GM18505 (cell line): ENCODE measurements around the gene ERICH6B.

Experiments
- ATAC-seq: cut with Tn5 transposase; IDR thresholded peaks from one replicate; pipeline ENCODE4 v1.9.1; 2021; ENCODE audit not compliant: unreplicated experiment
- POLR2A ChIP-seq: IDR thresholded peaks from 4 replicates; pipeline ENCODE4 v1.6.1; 2011; ENCODE audit warnings: borderline replicate concordance; ENCODE audit not compliant: insufficient read depth, insufficient read length; ENCODE audit errors: extremely low read depth

ERICH6B gene

DNA sequence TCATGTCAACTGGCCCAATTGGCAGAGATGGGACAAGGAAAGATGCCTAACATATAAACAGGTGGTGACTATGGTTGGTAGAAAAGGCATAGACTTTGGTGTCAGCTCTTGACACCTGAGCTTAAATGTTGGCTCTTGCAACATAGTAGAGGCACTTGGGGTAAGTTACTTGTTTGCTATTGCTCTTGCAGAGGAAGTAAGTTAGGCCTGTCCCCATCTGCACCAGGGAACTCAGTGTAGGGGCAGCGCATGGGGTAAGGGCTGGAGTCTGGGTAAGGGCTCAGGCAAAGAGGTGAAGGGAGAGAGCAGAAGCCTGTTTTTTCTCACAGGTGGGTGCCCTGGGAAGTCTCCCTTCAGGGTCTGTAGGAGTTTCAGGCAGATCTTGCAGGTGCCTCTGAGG is 27.6 kb downstream of the ERICH6B start:
- TF ChIP-seq POLR2A = no peak
- no peak for ATAC-seq

DNA sequence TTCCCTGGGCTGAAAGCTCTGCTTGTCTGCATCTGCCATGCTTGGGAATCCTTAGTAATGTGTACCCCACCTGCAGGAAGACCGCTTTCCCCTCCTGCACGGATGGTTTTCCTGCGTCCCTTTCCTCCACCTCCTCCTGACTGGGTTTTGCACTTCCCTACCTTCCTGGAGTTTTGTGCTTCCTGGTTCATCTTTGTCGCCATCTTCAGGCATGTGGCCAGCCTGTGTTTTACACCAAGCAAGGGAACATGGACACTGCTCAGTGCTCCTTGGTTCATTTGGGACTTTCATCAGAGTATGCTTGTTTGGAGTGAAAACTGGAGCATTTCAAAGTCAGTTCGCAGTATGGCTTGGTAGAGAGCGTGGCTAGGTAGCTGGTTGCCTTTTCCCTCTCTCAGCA is 30.7 kb downstream of the ERICH6B start:
- ATAC-seq = no peak
- TF ChIP-seq POLR2A = no peak

DNA sequence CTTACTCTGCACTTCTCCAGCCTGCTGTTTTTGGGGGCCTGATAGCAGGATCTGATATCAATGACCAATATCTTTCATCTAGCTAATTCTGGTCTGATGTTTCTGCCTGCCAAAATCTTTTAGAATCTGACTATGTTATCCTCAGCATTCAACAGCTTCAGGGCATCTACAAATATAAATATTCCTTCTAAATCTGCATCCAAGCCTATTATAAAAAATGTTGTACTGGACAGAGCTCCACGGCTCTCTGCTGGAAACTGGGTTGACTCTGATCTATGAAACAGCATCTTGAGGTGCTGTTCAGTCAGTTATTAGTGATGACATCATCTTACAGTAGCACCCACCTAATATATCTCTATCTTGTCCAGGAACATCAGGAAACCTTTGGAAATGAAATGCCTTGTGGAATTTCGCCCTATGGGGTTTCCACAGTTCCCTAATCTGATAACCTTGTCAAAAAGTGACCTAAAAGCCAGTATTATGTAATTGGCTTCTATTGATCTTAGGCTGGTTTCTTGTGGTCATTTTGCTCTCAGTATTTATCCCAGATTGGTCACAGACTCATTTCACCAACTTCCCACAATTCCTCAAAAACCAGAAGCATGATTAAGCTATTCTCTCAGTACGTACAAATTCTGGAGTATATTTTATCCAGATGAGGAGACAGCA is 33.0 kb downstream of the ERICH6B start:
- ATAC-seq = no peak
- TF ChIP-seq POLR2A = no peak

DNA sequence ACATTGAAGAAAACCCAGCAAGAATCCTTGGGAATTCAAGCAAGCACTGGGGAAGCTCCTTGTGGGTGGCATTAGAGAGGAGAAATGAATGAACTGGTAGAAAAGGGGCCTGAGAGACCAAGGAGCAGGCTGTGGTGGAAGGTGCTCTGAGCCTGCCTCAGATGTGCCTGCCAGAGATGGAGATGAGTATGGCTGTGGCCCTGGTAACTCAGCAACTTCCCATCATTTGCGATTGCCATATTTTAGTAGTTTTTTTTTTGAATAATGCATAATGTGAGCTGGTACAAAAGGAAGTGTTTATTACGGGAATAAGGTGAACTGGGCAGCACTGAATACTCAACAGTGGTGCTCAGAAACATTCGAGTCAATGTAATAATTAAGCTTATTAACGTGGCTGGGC is 39.1 kb downstream of the ERICH6B start:
- ATAC-seq = no peak
- no peak for TF ChIP-seq POLR2A

DNA sequence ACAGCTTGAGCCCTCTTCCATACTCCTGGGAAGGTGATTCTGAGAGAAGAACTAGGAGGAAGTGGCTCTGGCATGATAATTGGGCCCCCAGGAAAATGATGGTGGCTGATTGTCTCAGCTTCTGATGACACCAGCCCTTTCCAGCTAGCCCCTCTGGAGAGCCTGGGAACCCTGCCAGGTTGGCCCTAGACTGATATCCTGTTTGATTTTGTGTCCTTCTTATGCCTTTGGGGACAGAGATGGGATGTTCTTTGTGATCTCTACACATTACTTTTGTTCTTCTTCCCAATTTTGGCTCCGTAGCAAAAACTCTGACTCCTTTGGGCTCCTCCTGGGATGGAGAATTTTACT is 39.7 kb downstream of the ERICH6B start:
- no peak for TF ChIP-seq POLR2A
- no peak for ATAC-seq

DNA sequence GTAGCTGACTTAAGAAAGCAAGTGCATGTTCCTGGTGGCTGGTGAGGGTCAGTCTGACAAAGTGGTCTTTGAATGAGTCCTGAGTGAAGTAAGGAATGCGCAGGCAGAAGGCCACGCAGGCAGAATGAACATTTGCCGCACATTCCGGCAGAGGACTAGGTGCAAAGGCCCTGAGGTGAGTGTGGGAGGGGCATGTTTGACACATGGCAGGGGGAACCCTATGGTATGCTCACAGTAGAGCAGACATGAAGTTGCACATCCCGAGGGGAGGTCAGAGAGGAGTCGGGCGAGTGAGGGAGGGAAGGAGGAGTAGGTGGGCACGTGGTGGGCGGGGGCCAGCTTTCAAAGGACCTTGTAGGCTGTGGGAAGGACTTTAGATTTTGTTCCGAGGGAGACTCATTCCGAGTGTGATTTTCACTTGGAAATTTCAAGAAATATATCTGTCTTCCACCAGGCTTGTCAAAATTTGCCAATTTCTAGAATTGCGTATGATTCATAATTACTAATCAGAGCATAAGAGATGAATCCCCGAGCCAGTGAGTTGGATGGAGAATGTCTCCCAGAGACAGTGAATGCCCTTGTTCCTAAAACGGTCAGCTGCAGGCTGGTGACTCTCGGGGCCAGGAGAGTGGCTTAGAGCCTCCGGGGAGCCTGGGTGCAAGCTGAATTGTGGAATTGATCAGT is 40.3 kb downstream of the ERICH6B start:
- no peak for TF ChIP-seq POLR2A
- no peak for ATAC-seq

DNA sequence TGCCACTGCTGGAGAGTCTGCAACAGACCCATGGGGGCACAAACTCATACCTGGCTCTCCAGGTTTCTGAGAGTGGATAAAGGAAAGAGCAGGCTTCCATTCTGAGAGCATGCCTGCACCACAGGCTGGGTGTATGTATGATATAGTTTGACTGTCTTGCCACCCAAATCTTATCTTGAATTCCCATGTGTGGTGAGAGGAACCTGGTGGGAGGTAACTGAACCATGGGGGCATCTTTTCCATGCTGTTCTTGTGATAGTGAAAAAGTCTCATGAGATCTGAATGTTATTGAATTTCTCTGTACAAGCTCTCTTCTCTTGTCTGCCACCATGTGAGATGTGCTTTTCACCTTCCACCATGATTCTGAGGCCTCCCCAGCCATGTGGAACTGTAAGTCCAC is 50.2 kb downstream of the ERICH6B start:
- no peak for ATAC-seq
- no peak for TF ChIP-seq POLR2A

DNA sequence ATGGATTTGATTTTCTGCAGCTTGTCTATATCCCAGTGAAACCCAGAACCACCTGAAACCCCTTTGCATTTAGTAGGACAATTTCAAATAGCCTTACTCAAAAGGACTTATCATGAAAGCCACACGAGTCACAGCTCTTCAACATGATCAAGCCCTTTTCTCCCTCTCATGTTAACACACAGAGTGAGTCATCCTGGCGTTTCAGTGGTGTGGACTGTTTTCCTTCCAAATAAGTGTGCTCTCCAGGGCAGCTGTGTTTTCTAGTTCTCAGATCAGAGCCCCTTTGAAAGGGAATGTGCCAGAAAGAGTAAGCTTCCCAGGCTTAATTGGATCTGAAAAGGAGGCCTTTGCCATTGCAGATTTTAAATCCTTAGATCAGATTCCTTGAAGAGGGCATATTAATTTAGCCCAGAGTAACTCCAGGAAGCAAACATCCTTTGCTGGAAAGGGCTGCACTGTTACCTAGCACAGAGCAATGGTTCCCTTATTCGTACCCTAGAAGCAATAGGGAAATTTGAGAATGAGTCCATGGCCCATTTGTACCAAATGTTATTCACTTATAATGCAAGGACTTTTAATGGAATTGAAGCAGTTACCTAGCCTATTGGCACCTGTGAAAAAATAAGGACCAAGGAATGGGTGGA is 51.3 kb downstream of the ERICH6B start:
- no peak for ATAC-seq
- TF ChIP-seq POLR2A = no peak

DNA sequence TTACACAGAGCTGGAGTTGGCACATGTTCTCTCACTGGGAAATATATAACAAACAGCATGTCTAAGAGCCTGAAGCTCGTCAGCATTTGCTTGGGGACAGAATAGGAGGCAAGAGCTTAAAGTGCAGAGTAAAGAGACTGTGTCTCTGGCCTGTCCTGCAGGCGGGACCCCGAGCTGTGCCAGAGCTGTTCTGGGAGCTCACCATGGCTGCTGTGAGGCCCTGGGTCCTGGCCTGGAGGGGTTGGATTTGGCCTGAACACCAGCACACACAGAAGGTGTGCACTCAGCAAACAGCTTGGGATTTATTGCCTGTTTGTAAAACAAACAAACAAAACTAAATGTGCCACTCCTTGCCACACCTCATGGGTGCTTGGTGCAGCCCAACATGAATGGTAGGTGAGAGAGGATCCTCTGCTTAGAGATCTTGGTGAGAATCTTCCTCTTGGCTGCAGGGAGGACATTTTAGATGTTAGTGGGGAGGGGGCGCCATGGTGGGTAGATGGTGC is 60.9 kb downstream of the ERICH6B start:
- ATAC-seq = no peak
- no peak for TF ChIP-seq POLR2A

DNA sequence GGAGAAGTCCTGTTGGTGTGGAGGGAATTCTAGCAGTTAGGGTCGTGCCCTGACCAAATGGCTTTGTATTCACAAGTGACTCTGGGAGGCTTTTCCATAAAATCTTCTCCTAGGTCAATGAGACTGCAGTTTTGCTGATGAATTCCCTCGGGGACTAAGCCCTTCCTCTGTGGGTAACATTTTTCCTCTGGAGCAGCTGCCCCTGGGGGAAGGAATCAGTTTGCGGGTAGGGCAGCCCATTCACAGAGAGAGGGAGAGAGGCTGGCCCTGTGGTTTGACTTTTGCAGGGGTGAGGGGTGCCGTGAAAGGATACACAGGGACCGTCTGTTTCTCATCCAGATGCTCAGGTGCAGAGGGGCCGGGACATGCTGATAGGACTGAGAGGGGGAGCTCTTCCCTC is 67.3 kb downstream of the ERICH6B start:
- no peak for ATAC-seq
- no peak for TF ChIP-seq POLR2A

DNA sequence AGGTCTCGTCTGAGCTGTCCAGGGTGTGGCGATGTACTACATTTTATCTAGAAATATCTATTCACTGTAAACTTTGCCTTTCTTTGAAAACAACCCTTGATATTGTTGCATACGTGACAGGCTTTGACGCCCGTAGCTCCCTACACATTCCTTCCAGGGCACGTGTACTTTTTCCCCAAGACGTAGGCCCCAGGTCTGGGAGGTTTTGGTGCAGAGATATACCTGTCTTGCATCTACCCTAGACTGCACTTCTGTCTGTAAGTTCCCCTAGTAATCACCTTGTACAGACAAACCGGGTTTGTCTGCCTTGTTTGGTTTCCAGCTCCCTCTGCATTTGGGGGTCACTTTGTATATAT is 69.2 kb downstream of the ERICH6B start:
- ATAC-seq = no peak
- no peak for TF ChIP-seq POLR2A

DNA sequence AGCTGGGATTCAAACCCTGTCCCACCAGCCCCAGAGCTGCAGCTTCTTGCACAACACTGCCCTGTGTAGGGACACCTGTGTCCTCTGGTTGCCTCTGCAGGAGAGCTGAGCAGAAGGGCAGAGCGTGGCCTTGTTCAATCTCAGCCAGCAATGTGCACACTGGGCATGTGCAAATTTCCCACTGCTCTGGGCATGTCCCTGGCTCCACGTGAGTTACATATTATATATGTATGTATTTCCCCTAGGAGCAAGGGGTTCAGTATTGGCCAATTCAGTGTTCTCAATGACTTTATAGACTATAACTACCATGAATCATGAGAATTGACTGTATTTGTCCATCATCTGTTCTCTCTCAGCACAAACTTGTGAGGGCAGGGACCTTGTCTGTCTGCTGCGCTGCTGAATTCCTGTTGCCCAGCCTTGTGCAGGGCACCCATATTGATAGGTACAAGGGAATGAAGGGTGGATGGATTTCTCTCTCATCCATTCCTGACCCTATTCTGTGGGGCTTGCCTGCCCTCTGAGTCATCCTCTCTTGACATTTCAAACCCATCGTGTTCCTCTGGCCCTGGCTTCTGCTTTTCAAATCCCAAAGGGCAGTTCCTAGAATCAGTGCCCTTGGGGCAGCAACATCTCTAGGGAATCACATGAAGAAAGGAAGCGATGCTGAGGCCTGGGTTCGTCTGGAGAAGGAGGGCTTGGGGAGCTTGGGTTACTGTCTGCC is 69.7 kb downstream of the ERICH6B start:
- TF ChIP-seq POLR2A = no peak
- ATAC-seq = no peak

DNA sequence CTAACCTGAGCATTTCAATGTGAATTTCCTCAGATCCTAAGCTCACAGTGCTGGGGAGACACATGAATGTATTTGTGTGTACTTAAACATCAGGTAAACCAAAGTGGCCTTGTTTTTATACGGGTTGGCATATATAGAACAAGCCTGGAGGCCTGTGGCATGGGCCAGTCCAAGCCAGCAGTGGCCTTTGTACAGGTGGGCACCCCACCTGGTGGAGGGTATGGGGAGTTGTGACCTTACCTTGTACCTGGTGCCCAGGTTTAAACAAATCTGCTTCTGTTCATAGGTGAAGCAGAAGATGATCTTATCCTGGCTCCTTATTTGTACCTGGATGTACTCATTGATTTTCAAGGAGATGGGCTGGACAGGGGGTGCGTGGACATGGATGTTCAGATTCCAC is 71.0 kb downstream of the ERICH6B start:
- TF ChIP-seq POLR2A = no peak

DNA sequence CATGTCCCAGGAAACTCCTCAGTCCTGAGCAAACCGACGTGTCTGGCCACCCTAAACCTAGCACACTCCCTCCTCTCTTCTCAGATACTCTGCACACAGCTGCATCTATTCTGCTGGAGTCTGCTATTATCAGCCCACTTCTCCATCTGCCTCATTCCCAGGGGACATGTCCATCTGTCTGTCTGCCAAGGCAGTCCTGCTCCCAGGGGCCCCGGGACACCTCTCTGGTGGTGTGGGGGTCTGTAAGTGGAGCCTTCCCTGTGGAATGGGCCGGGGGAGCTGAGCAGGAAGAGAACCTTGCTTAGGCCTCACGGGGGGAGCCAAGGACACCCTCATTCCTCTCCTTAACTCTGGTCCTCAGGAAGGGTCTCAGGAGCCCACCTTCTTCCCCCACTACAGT is 72.7 kb downstream of the ERICH6B start:
- no peak for ATAC-seq
- no peak for TF ChIP-seq POLR2A

More for the DNA sequence above, 71.0 kb downstream of the ERICH6B start:
- ATAC-seq = no peak

DNA sequence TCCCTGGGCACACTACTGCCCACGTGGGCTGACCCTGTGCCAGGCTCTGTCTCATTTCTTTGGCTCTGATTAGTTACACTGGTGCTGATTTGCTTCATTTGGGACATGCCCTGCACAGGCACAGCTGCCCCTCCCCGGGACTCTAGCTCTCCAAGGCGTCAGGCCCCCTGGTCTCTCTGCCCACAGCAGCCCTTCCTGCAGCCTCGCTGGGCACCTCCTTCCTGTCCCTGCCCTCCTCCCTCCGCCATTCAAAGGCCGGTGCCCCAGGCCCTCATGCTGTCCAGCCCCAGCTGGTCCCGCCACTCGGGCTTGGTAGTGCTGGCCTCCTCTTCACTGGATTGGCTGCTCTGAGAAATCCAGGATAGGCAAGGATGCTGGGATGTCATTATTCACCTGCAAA is 73.1 kb downstream of the ERICH6B start:
- no peak for ATAC-seq

More for the DNA sequence above, 73.1 kb downstream of the ERICH6B start:
- TF ChIP-seq POLR2A = no peak
